K562 (cell line): ENCODE data around the gene PLEKHG4B. TPM values are rescaled to one million over a fixed set of nuclear protein-coding genes. Genes with fewer than 3 reads are reported as not detected.

Experiments used
- ATAC-seq: fragments of 200-7000 bp; cut with Tn5 transposase; 3 replicates; pipeline ENCODE4 v1.9.1; 2020; ENCODE audit warnings: moderate library complexity
- BruUV-seq: library from RNA; stranded (reverse); fragments of 400-500 nt; replicated peaks from 2 replicates; lab custom pipeline; 2021; lab: Mats Ljungman, UMichigan
- CTCF ChIA-PET: fragments of 300-600 bp; formaldehyde crosslinking; extraction: SDS; loops from one replicate; lab custom pipeline; 2021; ENCODE audit warnings: low intra/inter-chr PET ratio; lab: Yijun Ruan, JAX
- POLR2A ChIA-PET: fragments of 300-600, 350-650 bp; sonication (Branson Sonifier 250); formaldehyde crosslinking; extraction: SDS; loops from one replicate; lab custom pipeline; 2021; ENCODE audit warnings: antibody characterized with exemption, inconsistent platforms; lab: Yijun Ruan, JAX
- DNase-seq, 4 experiments: peaks; one replicate each; pipeline versions ENCODE4 v3.0.0 to v3.0.0-alpha.2; 2011 to 2018; ENCODE audit warnings: low spot score in 3 of 4, mixed read lengths in 3 of 4; ENCODE audit errors: extremely low read depth in 1 of 4
- FAIRE-seq: peaks from 2 replicates; lab custom pipeline; 2011; peaks lifted over from hg19 to GRCh38; lab: Jason Lieb, UNC
- H2AFZ ChIP-seq: 2 replicates; pipeline ENCODE4 v1.6.0; 2011; ENCODE audit warnings: low read depth, low read length, control low read depth, inconsistent platforms
- H3K27ac ChIP-seq: fragments of 200-600 bp; 3 replicates; pipeline ENCODE4 v1.8.0; 2011; ENCODE audit warnings: low read depth, mild to moderate bottlenecking, control low read depth, inconsistent platforms, low read length, moderate library complexity, mixed read lengths; ENCODE audit errors: extremely low read depth
- H3K27me3 ChIP-seq, 2 experiments: fragments of 300-600 bp in 1 of 2; 2 replicates in 1 of 2; 3 replicates in 1 of 2; pipeline versions ENCODE4 v1.6.0 to v1.8.0; 2011; ENCODE audit warnings: inconsistent platforms in 2 of 2, low read length in 2 of 2, mild to moderate bottlenecking in 1 of 2, mixed read lengths in 1 of 2, moderate library complexity in 1 of 2; ENCODE audit not compliant: control insufficient read depth in 2 of 2, insufficient read depth in 2 of 2
- H3K36me3 ChIP-seq: fragments of 300-600 bp; 3 replicates; pipeline ENCODE4 v1.8.0; 2011; ENCODE audit warnings: mild to moderate bottlenecking, low read length, inconsistent platforms; ENCODE audit not compliant: control insufficient read depth, insufficient read depth
- H3K4me1 ChIP-seq, 2 experiments: fragments of 200-600 bp in 1 of 2; replicated peaks in 1 of 2; 2 replicates in 1 of 2; 3 replicates in 1 of 2; pipeline versions ENCODE4 v1.5.1 to v1.8.0; 2011; ENCODE audit warnings: inconsistent platforms in 2 of 2, low read length in 2 of 2, mild to moderate bottlenecking in 1 of 2, mixed read lengths in 1 of 2, moderate library complexity in 1 of 2; ENCODE audit not compliant: control insufficient read depth in 2 of 2, insufficient read depth in 2 of 2
- H3K4me2 ChIP-seq: 2 replicates; pipeline ENCODE4 v1.6.1; 2011; ENCODE audit warnings: low read length, control low read depth, inconsistent platforms, mixed read lengths; ENCODE audit not compliant: insufficient read depth
- H3K4me3 ChIP-seq: fragments of 200-600 bp; sonication (generic), shearing (Covaris generic); 2 replicates; pipeline ENCODE4 v1.5.1; 2016; ENCODE audit warnings: control low read depth, inconsistent platforms
- H3K79me2 ChIP-seq: fragments of 200-600 bp; 3 replicates; pipeline ENCODE4 v1.8.0; 2011; ENCODE audit warnings: low read length, inconsistent platforms; ENCODE audit not compliant: control insufficient read depth, insufficient read depth
- H3K9ac ChIP-seq, 2 experiments: 2 replicates each; pipeline versions ENCODE4 v1.6.0 to v1.6.1; 2011; ENCODE audit warnings: low read depth in 2 of 2, low read length in 2 of 2, control low read depth in 1 of 2, inconsistent platforms in 1 of 2, mild to moderate bottlenecking in 1 of 2, mixed read lengths in 1 of 2; ENCODE audit not compliant: insufficient read depth in 1 of 2
- H3K9me1 ChIP-seq: one replicate; pipeline ENCODE4 v1.6.0; 2011; ENCODE audit warnings: inconsistent platforms, mild to moderate bottlenecking, low read length, moderate library complexity; ENCODE audit not compliant: control insufficient read depth, insufficient read depth
- H3K9me3 ChIP-seq: replicated peaks from 2 replicates; pipeline ENCODE4 v1.5.1; 2011; ENCODE audit warnings: low read depth, low read length, inconsistent platforms; ENCODE audit not compliant: control insufficient read depth, insufficient read depth
- H4K20me1 ChIP-seq: replicated peaks from 2 replicates; pipeline ENCODE4 v1.6.1; 2011; ENCODE audit warnings: low read length, inconsistent platforms, mixed read lengths; ENCODE audit not compliant: control insufficient read depth, insufficient read depth
- MAX ChIP-seq: sonication (generic); formaldehyde crosslinking; IDR thresholded peaks from 2 replicates; pipeline ENCODE4 v1.9.0; 2022; ENCODE audit warnings: mild to moderate bottlenecking, missing genetic modification reagents
- RBM17 ChIP-seq: fragments of 200-400 bp; formaldehyde crosslinking; IDR thresholded peaks from 2 replicates; pipeline ENCODE4 v1.6.1; 2017; ENCODE audit warnings: low read depth, mild to moderate bottlenecking, low read length, borderline replicate concordance
- USF1 ChIP-seq: sonication (generic); formaldehyde crosslinking; IDR thresholded peaks from 2 replicates; pipeline ENCODE4 v1.9.0; 2022; ENCODE audit warnings: mild to moderate bottlenecking, missing genetic modification reagents
- WGBS: fragments of 100-300 bp; shearing (Covaris generic); methylation state at CpG from one replicate; pipeline ENCODE4 v1.1.6; 2016; ENCODE audit warnings: low coverage, mixed read lengths; ENCODE audit not compliant: insufficient coverage; ENCODE audit errors: missing lambda C conversion rate; 5-methylcytosine and 5-hydroxymethylcytosine counted together
- in situ Hi-C: fragments of 300-500 bp; cut with MboI; formaldehyde crosslinking; loops from 4 replicates; pipeline ENCODE4 v1.15.0; 2018; ENCODE audit warnings: inconsistent platforms, mixed read lengths
- intact Hi-C: fragments of 100-400 bp; cut with micrococcal nuclease; formaldehyde crosslinking; loops from 2 replicates; pipeline ENCODE4 v1.14.2; 2022
- polyA plus RNA-seq, 8 experiments: library from polyadenylated mRNA; depleted of rRNA in 4 of 8; stranded (reverse) in 5 of 8; unstranded in 3 of 8; fragments of >200 nt; fragmentation: Nextera tagmentation in 2 of 8; fragmentation: Illumina TruSeq in 1 of 8; extraction: Ambion mirVana in 2 of 8; extraction: Trizol in 1 of 8; gene quantifications; 2 replicates each; pipeline versions ENCODE4 v1.2.1 to v1.2.3, GENCODE V29; 2011 to 2014; ENCODE audit warnings: inconsistent platforms in 1 of 8, missing spikeins in 1 of 8
- total RNA-seq, 7 experiments: library from RNA; depleted of rRNA in 6 of 7; stranded (reverse); fragments of >200 nt in 6 of 7; fragmentation: Illumina TruSeq in 2 of 7; extraction: Trizol in 2 of 7; gene quantifications; 2 replicates each; pipeline versions ENCODE4 v1.2.1 to v1.2.3, GENCODE V29; 2011 to 2021; ENCODE audit warnings: low replicate concordance in 1 of 7

PLEKHG4B gene
- total and polyA plus RNA-seq, 9 of the 15 experiments (the other 6 are each of a cell fraction or from before 2014, with no cell fraction given) = 0.02 TPM; not detected in 8

- no peak overlapping the region for H3K9ac ChIP-seq
- H3K4me1 ChIP-seq = peaks cover 0 to 59% of the 10 kb centered on the region in 2 experiments; a peak in 2 of 5 replicates
- no peak for FAIRE-seq
- peaks cover 32% of the 10 kb centered on the region for H4K20me1 ChIP-seq
- WGBS = 8% methylated on average over 21 of the region's 21 CpGs
- peaks cover 47 to 88% of the 10 kb centered on the region in 2 experiments for H3K27me3 ChIP-seq
- BruUV-seq = no TSS peak
- in situ Hi-C loops (no loop called here), intact Hi-C loops (loop anchor here (5.0 kb wide), 1 partner anchor 249 kb away; no protein-coding TSS in a partner anchor)
- no peak for ATAC-seq
- H2AFZ ChIP-seq = no peak overlapping the region
- no peak overlapping the region for H3K4me3 ChIP-seq
- CTCF ChIA-PET = interaction anchor here (0.6 kb wide), 2 partner anchors 1454 to 1457 kb away, joined by 4 read pairs; no protein-coding TSS in a partner anchor
- H3K27ac ChIP-seq = no peak overlapping the region
- POLR2A ChIA-PET = interaction anchor here (0.5 to 1.4 kb wide), 5 partner anchors 11 to 85 kb away, joined by 3 to 4 read pairs (median 3); no protein-coding TSS in a partner anchor
- no peaks in the 10 kb centered on the region for H3K9me3 ChIP-seq
- H3K36me3 ChIP-seq = no peaks in the 10 kb centered on the region
- H3K9me1 ChIP-seq = no peaks in the 10 kb centered on the region
- H3K79me2 ChIP-seq = no peaks in the 10 kb centered on the region
- DNase-seq = no peak
- TF ChIP-seq MAX (peak; percentile 5; the same call in 1 of the 2 replicates), RBM17 (no peak), USF1 (CRISPR knock-in tag) (peak; percentile 8; the same call in 1 of the 2 replicates)
- H3K4me2 ChIP-seq = peak overlapping the region; percentile 68
Observed at GRCh38 chr5:187617-188451, 95.9 kb downstream of the PLEKHG4B start.
